Measurements from ENCODE around the gene PRKD2. TPM values are rescaled to one million over a fixed set of nuclear protein-coding genes. Genes with fewer than 3 reads are reported as not detected.
A peak's percentile ranks its signal among the peaks of the same experiment; 100 is the strongest.

PRKD2 gene
- total RNA-seq, 1 experiment from 2014 or later = 88.5 TPM

- H4K20me1 ChIP-seq (ENCODE audit: insufficient read depth) = peaks cover 49% of the 10 kb centered on the region
- no TSS peak for BruUV-seq (replicated peaks)
- H2AFZ ChIP-seq = no peak overlapping the region
- H3K36me3 ChIP-seq (ENCODE audit: low read depth) = peaks cover 40% of the 10 kb centered on the region
- H3K27me3 ChIP-seq (ENCODE audit: insufficient read depth, low read depth) = no peaks in the 10 kb centered on the region
- H3K9me2 ChIP-seq (ENCODE audit: insufficient read depth) = no peaks in the 10 kb centered on the region
- peaks cover 54% of the 10 kb centered on the region for H3K4me1 ChIP-seq (replicated peaks; ENCODE audit: insufficient read depth)
- H3F3A ChIP-seq (ENCODE audit: insufficient read depth, low read depth) = peaks cover 58% of the 10 kb centered on the region
- H3K4me3 ChIP-seq = no peak overlapping the region
- H3K9me3 ChIP-seq (ENCODE audit: insufficient read depth, low read depth) = no peaks in the 10 kb centered on the region
- TF ChIP-seq CTCF (conservative IDR thresholded peaks at IDR 0.05) (no peak), EZH2 (IDR thresholded peaks at IDR 0.05; ENCODE audit: low read depth) (no peak)
- intact Hi-C loops (cut with micrococcal nuclease; ENCODE audit: unreplicated experiment) = loop anchor here (5.0 kb wide), 1 partner anchor 54 kb away; the partner anchor contains the start of gene SLC1A5
- H3K4me2 ChIP-seq = peak overlapping the region; percentile 72
- H3K79me2 ChIP-seq (ENCODE audit: low read depth) = peaks cover 58% of the 10 kb centered on the region
- ChIA-PET POLR2A (ENCODE audit: unreplicated experiment) (interaction anchor here (0.6 to 0.7 kb wide), 3 partner anchors 52 to 557 kb away, joined by 3 to 38 read pairs (median 3); no protein-coding TSS in a partner anchor), CTCF (interaction anchor here (0.7 kb wide), 1 partner anchor 92 kb away, joined by 3 read pairs; no protein-coding TSS in a partner anchor)
- DNase-seq = peak; percentile 63 to 75
- H3K27ac ChIP-seq = peak overlapping the region; percentile 83
Observed at GRCh38 chr19:46732966-46733689, 16.2 kb upstream of the PRKD2 start.

- TF ChIP-seq CTCF (conservative IDR thresholded peaks at IDR 0.05) = no peak
- TF ChIP-seq EZH2 (IDR thresholded peaks at IDR 0.05; ENCODE audit: low read depth) = no peak
- H3K9me2 ChIP-seq (ENCODE audit: insufficient read depth) = no peaks in the 10 kb centered on the region
- BruUV-seq (replicated peaks) = no TSS peak
- H3K4me2 ChIP-seq = peak overlapping the region; percentile 72
- H3K79me2 ChIP-seq (ENCODE audit: low read depth) = peaks cover 53% of the 10 kb centered on the region
- DNase-seq = no peak
- POLR2A ChIA-PET (ENCODE audit: unreplicated experiment) = interaction anchor here (0.6 kb wide), 1 partner anchor 26 kb away, joined by 3 read pairs; no protein-coding TSS in a partner anchor
- peaks cover 58% of the 10 kb centered on the region for H3F3A ChIP-seq (ENCODE audit: insufficient read depth, low read depth)
- CTCF ChIA-PET = no interaction called here
- H3K27me3 ChIP-seq (ENCODE audit: insufficient read depth, low read depth) = no peaks in the 10 kb centered on the region
- peak overlapping the region; percentile 83 for H3K27ac ChIP-seq
- intact Hi-C loops (cut with micrococcal nuclease; ENCODE audit: unreplicated experiment) = loop anchor here (5.0 kb wide), 1 partner anchor 55 kb away; the partner anchor contains the start of gene SLC1A5
- H3K36me3 ChIP-seq (ENCODE audit: low read depth) = peaks cover 36% of the 10 kb centered on the region
- H3K4me3 ChIP-seq = no peak overlapping the region
- H3K4me1 ChIP-seq (replicated peaks; ENCODE audit: insufficient read depth) = peaks cover 54% of the 10 kb centered on the region
- peaks cover 53% of the 10 kb centered on the region for H4K20me1 ChIP-seq (ENCODE audit: insufficient read depth)
- H3K9me3 ChIP-seq (ENCODE audit: insufficient read depth, low read depth) = no peaks in the 10 kb centered on the region
- H2AFZ ChIP-seq = no peak overlapping the region
Observed at GRCh38 chr19:46732172-46732938, 15.4 kb upstream of the PRKD2 start.

- Histone ChIP-seq H3K79me2 (ENCODE audit: low read depth) (peaks cover 47% of the 10 kb centered on the region), H3K9me3 (ENCODE audit: insufficient read depth, low read depth) (no peaks in the 10 kb centered on the region), H3F3A (ENCODE audit: insufficient read depth, low read depth) (peaks cover 58% of the 10 kb centered on the region), H4K20me1 (ENCODE audit: insufficient read depth) (peaks cover 48% of the 10 kb centered on the region), H3K27me3 (ENCODE audit: insufficient read depth, low read depth) (no peaks in the 10 kb centered on the region), H3K27ac (peak overlapping the region; percentile 83), H3K36me3 (ENCODE audit: low read depth) (peaks cover 44% of the 10 kb centered on the region), H3K4me2 (peak overlapping the region; percentile 72), H3K4me1 (replicated peaks; ENCODE audit: insufficient read depth) (peaks cover 54% of the 10 kb centered on the region), H3K9me2 (ENCODE audit: insufficient read depth) (no peaks in the 10 kb centered on the region), H2AFZ (no peak overlapping the region), H3K4me3 (peak overlapping the region; percentile 2; the same call in 1 of the 2 replicates)
- no peak for TF ChIP-seq EZH2 (IDR thresholded peaks at IDR 0.05; ENCODE audit: low read depth)
- TF ChIP-seq CTCF (conservative IDR thresholded peaks at IDR 0.05) = no peak
- POLR2A ChIA-PET (ENCODE audit: unreplicated experiment) = interaction anchor here (0.6 to 0.8 kb wide), 2 partner anchors 17 to 25 kb away, joined by 3 to 5 read pairs; no protein-coding TSS in a partner anchor
- CTCF ChIA-PET = no interaction called here
- intact Hi-C loops (cut with micrococcal nuclease; ENCODE audit: unreplicated experiment) = loop anchor here (1.0 to 5.0 kb wide), 3 partner anchors 14 to 56 kb away; partner anchors contain the start of genes PRKD2 and SLC1A5
- DNase-seq = peak in 1 of 2 experiments; percentile 56
- BruUV-seq (replicated peaks) = no TSS peak
Observed at GRCh38 chr19:46731584-46731983, 14.7 kb upstream of the PRKD2 start.
